RWPE2 (cell line): ENCODE data around the gene FAM219A.
"Not testable (repeated sequence)": the region's sequence is repeated elsewhere in the genome, so short reads cannot be mapped to it uniquely, and the experiment has no call there.

Experiments used
- ATAC-seq: fragments of 200-7000 bp; cut with Tn5 transposase; 3 replicates; pipeline ENCODE4 v1.9.1; 2021; ENCODE audit warnings: low read depth
- DNase-seq: peaks from one replicate; pipeline ENCODE4 v3.0.0-alpha.2; 2020; ENCODE audit warnings: low spot score
- H3K27ac ChIP-seq: fragments of 450-650 bp; 2 replicates; pipeline ENCODE4 v1.5.1; 2017; ENCODE audit warnings: mild to moderate bottlenecking; ENCODE audit not compliant: poor library complexity, severe bottlenecking
- H3K27me3 ChIP-seq: fragments of 250-450 bp; sonication (Bioruptor Pico); 2 replicates; pipeline ENCODE4 v1.5.1; 2021; ENCODE audit warnings: mild to moderate bottlenecking, moderate library complexity; ENCODE audit not compliant: insufficient read depth, poor library complexity, severe bottlenecking
- H3K36me3 ChIP-seq: fragments of 250-450 bp; sonication (Bioruptor Pico); 2 replicates; pipeline ENCODE4 v1.5.1; 2020; ENCODE audit warnings: low read depth, mild to moderate bottlenecking, moderate library complexity
- H3K4me1 ChIP-seq: fragments of 250-450 bp; sonication (Bioruptor Pico); 2 replicates; pipeline ENCODE4 v1.5.1; 2021; ENCODE audit warnings: mild to moderate bottlenecking, moderate library complexity; ENCODE audit not compliant: insufficient read depth, poor library complexity, severe bottlenecking
- H3K4me3 ChIP-seq: fragments of 250-450 bp; sonication (Bioruptor Pico); 2 replicates; pipeline ENCODE4 v1.5.1; 2021; ENCODE audit warnings: mild to moderate bottlenecking, moderate library complexity; ENCODE audit not compliant: severe bottlenecking
- H3K9me3 ChIP-seq: fragments of 250-450 bp; sonication (Bioruptor Pico); 2 replicates; pipeline ENCODE4 v1.5.1; 2021; ENCODE audit warnings: mild to moderate bottlenecking, moderate library complexity; ENCODE audit not compliant: severe bottlenecking
- TF ChIP-seq, protein P1 (sequence below): fragments of 450-650 bp; IDR thresholded peaks from one replicate; pipeline ENCODE4 v1.5.1; 2017; ENCODE audit warnings: mild to moderate bottlenecking, moderate library complexity; ENCODE audit not compliant: poor library complexity, severe bottlenecking

The FAM219A gene

DNA sequence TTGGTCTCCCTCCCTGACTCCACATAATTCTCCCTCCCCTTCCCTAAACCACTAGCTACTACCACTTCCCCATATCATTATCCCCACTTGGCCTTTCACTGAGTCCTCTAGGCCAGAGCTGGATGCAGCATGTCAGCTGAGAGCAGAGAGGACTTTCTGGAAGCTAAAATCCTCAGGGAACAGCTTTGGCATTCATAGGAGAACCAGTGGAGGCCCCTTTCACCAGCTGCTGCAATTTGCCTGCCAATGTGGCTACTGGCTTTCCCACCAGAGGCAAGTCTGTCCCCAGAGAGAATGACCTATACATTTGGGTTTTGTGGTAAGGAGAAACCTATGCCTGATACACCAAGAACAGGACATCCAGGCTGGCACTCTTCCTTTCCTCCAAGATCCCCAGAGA lies 14.4 kb downstream of the FAM219A start:
- H3K4me3 ChIP-seq = no peak overlapping the region
- TF ChIP-seq, protein P1, sequence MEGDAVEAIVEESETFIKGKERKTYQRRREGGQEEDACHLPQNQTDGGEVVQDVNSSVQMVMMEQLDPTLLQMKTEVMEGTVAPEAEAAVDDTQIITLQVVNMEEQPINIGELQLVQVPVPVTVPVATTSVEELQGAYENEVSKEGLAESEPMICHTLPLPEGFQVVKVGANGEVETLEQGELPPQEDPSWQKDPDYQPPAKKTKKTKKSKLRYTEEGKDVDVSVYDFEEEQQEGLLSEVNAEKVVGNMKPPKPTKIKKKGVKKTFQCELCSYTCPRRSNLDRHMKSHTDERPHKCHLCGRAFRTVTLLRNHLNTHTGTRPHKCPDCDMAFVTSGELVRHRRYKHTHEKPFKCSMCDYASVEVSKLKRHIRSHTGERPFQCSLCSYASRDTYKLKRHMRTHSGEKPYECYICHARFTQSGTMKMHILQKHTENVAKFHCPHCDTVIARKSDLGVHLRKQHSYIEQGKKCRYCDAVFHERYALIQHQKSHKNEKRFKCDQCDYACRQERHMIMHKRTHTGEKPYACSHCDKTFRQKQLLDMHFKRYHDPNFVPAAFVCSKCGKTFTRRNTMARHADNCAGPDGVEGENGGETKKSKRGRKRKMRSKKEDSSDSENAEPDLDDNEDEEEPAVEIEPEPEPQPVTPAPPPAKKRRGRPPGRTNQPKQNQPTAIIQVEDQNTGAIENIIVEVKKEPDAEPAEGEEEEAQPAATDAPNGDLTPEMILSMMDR = no peak
- no peaks in the 10 kb centered on the region for H3K9me3 ChIP-seq
- peaks cover 7% of the 10 kb centered on the region for H3K4me1 ChIP-seq
- ATAC-seq (no peak), DNase-seq (no peak)
- no peak overlapping the region for H3K27ac ChIP-seq
- no peaks in the 10 kb centered on the region for H3K36me3 ChIP-seq
- no peaks in the 10 kb centered on the region for H3K27me3 ChIP-seq

DNA sequence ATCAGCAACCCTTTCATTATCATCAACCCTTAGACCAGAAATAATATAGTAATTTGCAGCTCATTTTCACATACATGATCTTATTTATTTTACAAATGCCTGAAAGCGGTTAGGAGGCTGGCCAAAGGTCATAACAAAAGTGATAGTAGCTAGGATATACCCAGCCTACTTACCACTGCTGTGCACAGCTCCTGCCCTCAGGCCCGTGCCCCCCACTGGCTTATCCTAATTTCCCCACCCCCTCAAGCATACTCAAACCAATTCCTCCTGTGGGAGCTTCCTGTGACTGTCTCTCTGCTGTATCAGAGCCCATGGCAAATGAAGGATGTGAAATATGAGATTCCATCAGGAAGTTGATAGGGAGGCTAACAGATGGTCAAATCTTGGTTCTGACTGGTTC lies 14.8 kb downstream of the FAM219A start:
- DNase-seq (no peak), ATAC-seq (no peak)
- H3K4me3 ChIP-seq = no peak overlapping the region
- no peaks in the 10 kb centered on the region for H3K9me3 ChIP-seq
- H3K27me3 ChIP-seq = no peaks in the 10 kb centered on the region
- TF ChIP-seq, protein P1 = no peak
- no peaks in the 10 kb centered on the region for H3K36me3 ChIP-seq
- H3K4me1 ChIP-seq = peaks cover 7% of the 10 kb centered on the region
- H3K27ac ChIP-seq = no peak overlapping the region

DNA sequence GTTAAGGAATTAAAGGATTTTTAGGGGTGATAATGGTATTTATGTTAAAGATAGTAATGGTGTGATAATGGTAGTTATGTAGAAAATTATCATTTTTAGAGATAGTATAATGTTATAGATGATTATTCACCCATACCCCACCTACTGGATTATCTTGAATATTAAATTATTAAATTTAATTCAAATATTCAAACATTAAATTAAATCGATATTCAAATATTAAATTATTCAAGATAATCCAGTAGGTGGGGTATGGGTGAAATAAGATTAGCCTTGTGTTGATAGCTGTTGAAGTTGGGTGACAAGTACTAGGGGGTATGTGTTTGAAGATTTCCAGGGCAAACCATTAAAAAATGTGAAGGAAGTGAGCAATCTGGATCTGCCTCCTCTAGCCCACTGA lies 15.6 kb downstream of the FAM219A start:
- DNase-seq (no peak), ATAC-seq (no peak)
- no peak overlapping the region for H3K27ac ChIP-seq
- no peaks in the 10 kb centered on the region for H3K27me3 ChIP-seq
- H3K36me3 ChIP-seq = no peaks in the 10 kb centered on the region
- no peaks in the 10 kb centered on the region for H3K9me3 ChIP-seq
- TF ChIP-seq, protein P1 = no peak
- H3K4me3 ChIP-seq = no peak overlapping the region
- H3K4me1 ChIP-seq = peaks cover 7% of the 10 kb centered on the region

DNA sequence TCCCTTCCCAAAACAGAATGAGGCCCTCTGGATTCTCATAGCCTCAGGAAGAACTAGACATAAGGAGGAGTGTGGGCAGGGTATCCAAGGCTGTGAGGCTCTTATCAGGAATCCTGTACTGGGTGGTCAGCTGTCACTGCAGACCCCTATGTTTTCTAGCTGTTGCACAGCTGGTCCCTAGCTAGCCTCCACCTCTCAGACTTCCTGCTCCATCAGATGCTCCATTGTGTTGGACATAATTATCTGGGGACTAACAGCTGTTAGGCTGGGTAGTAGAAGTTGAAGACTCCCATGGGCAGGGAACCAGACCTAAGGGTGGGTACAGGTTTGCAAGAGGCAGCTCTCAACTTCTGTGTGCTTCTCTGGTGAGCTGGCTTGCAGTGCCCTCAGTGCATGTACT lies 18.4 kb downstream of the FAM219A start:
- Histone ChIP-seq H3K9me3 (no peaks in the 10 kb centered on the region), H3K27ac (no peak overlapping the region), H3K36me3 (no peaks in the 10 kb centered on the region), H3K4me1 (peaks cover 7% of the 10 kb centered on the region), H3K27me3 (no peaks in the 10 kb centered on the region), H3K4me3 (no peak overlapping the region)
- ATAC-seq (no peak), DNase-seq (no peak)
- TF ChIP-seq, protein P1 = no peak

DNA sequence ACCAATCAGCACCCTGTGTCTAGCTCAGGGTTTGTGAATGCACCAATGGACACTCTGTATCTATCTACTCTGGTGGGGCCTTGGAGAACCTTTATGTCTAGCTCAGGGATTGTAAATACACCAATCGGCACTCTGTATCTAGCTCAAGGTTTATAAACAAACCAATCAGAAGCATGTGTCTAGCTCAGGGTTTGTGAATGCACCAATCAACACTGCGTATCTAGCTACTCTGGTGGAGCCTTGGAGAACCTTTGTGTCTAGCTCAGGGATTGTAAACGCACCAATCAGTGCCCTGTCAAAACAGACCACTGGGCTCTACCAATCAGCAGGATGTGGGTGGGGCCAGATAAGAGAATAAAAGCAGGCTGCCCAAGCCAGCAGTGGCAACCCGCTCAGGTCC lies 19.9 kb downstream of the FAM219A start:
- H3K4me3 ChIP-seq, H3K9me3 ChIP-seq, H3K27me3 ChIP-seq, H3K27ac ChIP-seq, H3K36me3 ChIP-seq, DNase-seq, ATAC-seq, H3K4me1 ChIP-seq: not testable (repeated sequence)

DNA sequence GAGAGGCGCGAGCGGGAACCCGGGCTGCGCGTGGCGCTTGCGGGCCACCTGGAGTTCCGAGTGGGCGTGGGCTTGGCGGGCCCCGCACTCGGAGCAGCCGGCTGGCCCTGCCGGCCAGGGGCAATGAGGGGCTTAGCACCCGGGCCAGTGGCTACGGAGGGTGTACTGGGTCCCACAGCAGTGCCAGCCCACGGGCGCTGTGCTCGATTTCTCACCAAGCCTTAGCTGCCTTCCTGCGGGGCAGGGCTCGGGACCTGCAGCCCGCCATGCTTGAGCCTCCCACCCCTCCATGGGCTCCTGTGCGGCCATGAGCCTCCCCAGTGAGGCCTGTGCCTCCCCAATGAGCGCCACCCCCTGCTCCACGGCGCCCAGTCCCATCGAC lies 20.5 kb downstream of the FAM219A start:
- H3K27me3 ChIP-seq, H3K9me3 ChIP-seq, H3K36me3 ChIP-seq, H3K27ac ChIP-seq, H3K4me3 ChIP-seq, DNase-seq, ATAC-seq, H3K4me1 ChIP-seq: not testable (repeated sequence)
